ENCODE data around the gene SMIM7. TPM values are rescaled to one million over a fixed set of nuclear protein-coding genes. Genes with fewer than 3 reads are reported as not detected.

SMIM7 gene
- polyA plus RNA-seq, 4 donors, result 59.9 to 95.7 (median 75.8) TPM

GRCh38 chr19:16668176-16668575 lies 8.2 kb upstream of the SMIM7 start:
- no peaks in the 10 kb centered on the region for H3K4me1 ChIP-seq (ENCODE audit: control insufficient read depth in 3 of 3, insufficient read depth in 2 of 3, low read depth in 1 of 3, low read length in 2 of 3)
- DNase-seq (no peak), FAIRE-seq (no peak)
- no peak overlapping the region for H3K4me3 ChIP-seq (ENCODE audit: low read depth in 1 of 3, low read length in 3 of 3)
- H3K27me3 ChIP-seq (ENCODE audit: control insufficient read depth in 3 of 3, insufficient read depth in 3 of 3, low read length in 3 of 3), result no peaks in the 10 kb centered on the region
- H3K27ac ChIP-seq (ENCODE audit: low read depth in 1 of 3, low read length in 2 of 3), result no peak overlapping the region
- no peaks in the 10 kb centered on the region for H3K36me3 ChIP-seq (ENCODE audit: control insufficient read depth in 3 of 3, insufficient read depth in 2 of 3, low read depth in 1 of 3, low read length in 3 of 3)
- WGBS, 3 donors, result 96 to 97% (median 96%) methylated on average over 5 of the region's 5 CpGs
- no peaks in the 10 kb centered on the region for H3K9me3 ChIP-seq (ENCODE audit: control insufficient read depth in 2 of 2, insufficient read depth in 1 of 2, low read depth in 1 of 2, low read length in 1 of 2)

GRCh38 chr19:16661480-16662034 lies 1.6 kb upstream of the SMIM7 start:
- H3K27ac ChIP-seq (ENCODE audit: low read depth in 1 of 3, low read length in 2 of 3), result no peak overlapping the region
- H3K4me1 ChIP-seq (ENCODE audit: control insufficient read depth in 3 of 3, insufficient read depth in 2 of 3, low read depth in 1 of 3, low read length in 2 of 3), result peaks cover 0 to 4% (median 0%) of the 10 kb centered on the region in 3 donors
- no peaks in the 10 kb centered on the region for H3K27me3 ChIP-seq (ENCODE audit: control insufficient read depth in 3 of 3, insufficient read depth in 3 of 3, low read length in 3 of 3)
- peak in 1 of 2 donors; percentile 24 for DNase-seq
- H3K36me3 ChIP-seq (ENCODE audit: control insufficient read depth in 3 of 3, insufficient read depth in 2 of 3, low read depth in 1 of 3, low read length in 3 of 3), result peaks cover 0 to 23% (median 7%) of the 10 kb centered on the region in 3 donors
- H3K9me3 ChIP-seq (ENCODE audit: control insufficient read depth in 2 of 2, insufficient read depth in 1 of 2, low read depth in 1 of 2, low read length in 1 of 2), result no peaks in the 10 kb centered on the region
- FAIRE-seq, result no peak
- H3K4me3 ChIP-seq (ENCODE audit: low read depth in 1 of 3, low read length in 3 of 3), result peak overlapping the region; percentile 34 to 75 (median 57)
- 1 to 3% (median 2%) methylated on average over 29 to 31 of the region's 31 CpGs for WGBS, 3 donors

DNA sequence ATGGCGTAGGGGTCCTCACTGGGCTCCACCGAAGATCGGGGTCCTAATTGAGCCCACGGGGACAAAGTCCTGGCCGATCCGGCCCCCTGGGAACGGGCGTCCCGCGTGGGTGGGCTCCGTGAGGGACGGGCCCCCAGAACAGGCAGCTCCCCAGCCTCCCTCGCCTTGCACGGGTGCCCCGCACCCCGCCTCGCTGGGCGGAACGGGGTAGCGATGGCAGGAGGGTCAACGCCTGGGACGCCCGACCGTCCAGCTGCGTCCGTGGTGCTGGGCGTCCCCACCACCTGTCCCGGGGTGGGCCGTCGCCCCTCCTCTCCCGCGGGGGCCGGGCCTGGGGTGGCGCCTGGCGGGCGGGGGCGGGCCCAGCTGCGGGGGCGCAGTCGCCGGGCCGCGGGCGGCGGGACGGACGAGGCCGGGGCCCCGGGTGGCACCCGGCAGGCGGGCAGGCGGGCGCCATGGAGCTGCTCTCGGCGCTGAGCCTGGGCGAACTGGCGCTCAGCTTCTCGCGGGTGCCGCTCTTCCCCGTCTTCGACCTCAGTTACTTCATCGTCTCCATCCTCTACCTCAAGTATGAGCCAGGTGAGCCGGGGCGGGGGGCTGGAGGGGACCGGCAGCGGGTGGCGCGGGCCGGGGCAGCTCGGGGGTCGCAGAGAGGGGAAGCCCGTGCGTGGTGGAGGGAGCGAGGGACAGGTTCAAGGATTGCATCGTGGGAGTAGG lies 977 bp upstream of the SMIM7 start, which contains the start of gene TMEM38A:
TMEM38A (plus strand) TSS at position 377 of the 717 bp plus-strand sequence; CDS start at position 456, 79 bp downstream.
- peak; percentile 36 to 54 for DNase-seq
- Histone ChIP-seq H3K9me3 (ENCODE audit: control insufficient read depth in 2 of 2, insufficient read depth in 1 of 2, low read depth in 1 of 2, low read length in 1 of 2) (no peaks in the 10 kb centered on the region), H3K36me3 (ENCODE audit: control insufficient read depth in 3 of 3, insufficient read depth in 2 of 3, low read depth in 1 of 3, low read length in 3 of 3) (peaks cover 0 to 29% (median 7%) of the 10 kb centered on the region in 3 donors), H3K27ac (ENCODE audit: low read depth in 1 of 3, low read length in 2 of 3) (peak within 1 kb of the TSS in 2 of 3 donors; percentile 91 to 93), H3K27me3 (ENCODE audit: control insufficient read depth in 3 of 3, insufficient read depth in 3 of 3, low read length in 3 of 3) (no peaks in the 10 kb centered on the region), H3K4me3 (ENCODE audit: low read depth in 1 of 3, low read length in 3 of 3) (peak within 1 kb of the TSS; percentile 57 to 85 (median 77)), H3K4me1 (ENCODE audit: control insufficient read depth in 3 of 3, insufficient read depth in 2 of 3, low read depth in 1 of 3, low read length in 2 of 3) (peaks cover 0 to 4% (median 0%) of the 10 kb centered on the region in 3 donors)
- FAIRE-seq, result no peak
- WGBS, 3 donors, result 0 to 2% (median 1%) methylated on average over 52 to 76 of the region's 76 CpGs

DNA sequence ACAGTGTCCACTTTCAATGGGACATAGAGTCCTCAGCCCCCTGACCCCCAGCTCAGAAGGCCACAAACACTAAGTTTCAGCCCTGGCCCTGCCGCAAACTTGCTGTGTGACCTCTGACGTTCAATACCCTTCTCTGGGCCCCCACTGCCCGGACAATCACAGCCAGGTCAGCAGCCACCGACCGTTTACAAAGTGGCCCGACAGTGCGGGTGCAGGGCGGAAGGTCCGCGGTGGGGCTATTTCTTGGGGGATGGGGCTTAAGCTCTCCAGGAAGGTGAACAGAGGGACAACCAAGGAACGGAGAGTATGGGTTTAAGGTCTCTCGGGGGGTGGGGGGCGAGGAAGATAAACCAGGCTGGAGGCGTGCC lies 496 bp downstream of the SMIM7 start:
- no peak for DNase-seq
- 1 to 3% (median 1%) methylated on average over 14 of the region's 14 CpGs for WGBS, 3 donors

DNA sequence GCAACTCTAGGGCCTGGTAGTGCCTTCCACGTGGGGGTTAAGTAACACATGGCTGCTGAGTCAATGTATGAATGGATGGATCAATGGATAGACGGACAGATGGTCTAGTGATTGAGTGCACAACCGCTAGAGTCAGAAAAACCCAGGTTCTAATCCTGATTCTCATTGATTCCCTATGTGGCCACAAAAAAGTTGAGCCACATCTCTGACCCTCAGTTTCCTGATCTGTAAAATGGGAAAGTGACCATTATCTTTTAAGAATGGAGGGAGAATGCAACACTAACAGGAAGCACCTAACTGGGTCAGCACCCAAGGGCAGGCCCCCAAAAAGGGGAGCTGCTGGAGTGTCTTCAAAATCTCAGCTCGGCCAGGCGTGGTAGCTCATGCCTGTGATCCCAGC lies 2.6 kb downstream of the SMIM7 start:
- Histone ChIP-seq H3K27me3 (ENCODE audit: control insufficient read depth in 3 of 3, insufficient read depth in 3 of 3, low read length in 3 of 3) (no peaks in the 10 kb centered on the region), H3K36me3 (ENCODE audit: control insufficient read depth in 3 of 3, insufficient read depth in 2 of 3, low read depth in 1 of 3, low read length in 3 of 3) (peaks cover 9 to 60% (median 16%) of the 10 kb centered on the region in 3 donors), H3K27ac (ENCODE audit: low read depth in 1 of 3, low read length in 2 of 3) (no peak overlapping the region), H3K4me1 (ENCODE audit: control insufficient read depth in 3 of 3, insufficient read depth in 2 of 3, low read depth in 1 of 3, low read length in 2 of 3) (peaks cover 0 to 4% (median 0%) of the 10 kb centered on the region in 3 donors), H3K4me3 (ENCODE audit: low read depth in 1 of 3, low read length in 3 of 3) (no peak overlapping the region), H3K9me3 (ENCODE audit: control insufficient read depth in 2 of 2, insufficient read depth in 1 of 2, low read depth in 1 of 2, low read length in 1 of 2) (no peaks in the 10 kb centered on the region)
- no peak for DNase-seq
- FAIRE-seq, result no peak
- WGBS, 3 donors, result 85 to 90% (median 90%) methylated on average over 5 of the region's 5 CpGs

More for the DNA sequence above, 496 bp downstream of the SMIM7 start:
- Histone ChIP-seq H3K4me1 (ENCODE audit: control insufficient read depth in 3 of 3, insufficient read depth in 2 of 3, low read depth in 1 of 3, low read length in 2 of 3) (peaks cover 0 to 4% (median 0%) of the 10 kb centered on the region in 3 donors), H3K4me3 (ENCODE audit: low read depth in 1 of 3, low read length in 3 of 3) (peak overlapping the region; percentile 57 to 85 (median 77)), H3K36me3 (ENCODE audit: control insufficient read depth in 3 of 3, insufficient read depth in 2 of 3, low read depth in 1 of 3, low read length in 3 of 3) (peaks cover 3 to 40% (median 7%) of the 10 kb centered on the region in 3 donors), H3K27me3 (ENCODE audit: control insufficient read depth in 3 of 3, insufficient read depth in 3 of 3, low read length in 3 of 3) (no peaks in the 10 kb centered on the region), H3K27ac (ENCODE audit: low read depth in 1 of 3, low read length in 2 of 3) (peak overlapping the region in 2 of 3 donors; percentile 41 to 93), H3K9me3 (ENCODE audit: control insufficient read depth in 2 of 2, insufficient read depth in 1 of 2, low read depth in 1 of 2, low read length in 1 of 2) (no peaks in the 10 kb centered on the region)
- no peak for FAIRE-seq

DNA sequence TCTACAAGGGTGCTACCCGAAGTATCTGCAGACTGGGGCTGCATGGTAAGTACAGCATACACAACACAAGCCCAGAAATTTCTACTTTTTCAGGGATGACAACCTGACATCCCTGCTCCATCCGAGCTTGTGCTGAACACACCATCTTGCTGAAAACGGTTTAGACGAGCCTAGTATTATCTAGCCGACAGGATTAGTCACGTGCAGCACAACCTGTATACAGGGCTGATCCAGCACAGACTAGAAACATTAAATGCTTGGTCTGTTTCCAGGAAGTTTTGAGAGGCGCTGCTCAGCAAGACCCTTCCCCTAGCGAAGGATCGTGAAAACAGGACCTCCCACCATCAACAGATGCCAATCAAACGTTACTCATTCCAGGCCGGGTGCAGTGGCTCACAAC lies 4.2 kb downstream of the SMIM7 start:
- H3K27ac ChIP-seq (ENCODE audit: low read depth in 1 of 3, low read length in 2 of 3), result no peak overlapping the region
- peaks cover 13 to 75% (median 19%) of the 10 kb centered on the region in 3 donors for H3K36me3 ChIP-seq (ENCODE audit: control insufficient read depth in 3 of 3, insufficient read depth in 2 of 3, low read depth in 1 of 3, low read length in 3 of 3)
- H3K27me3 ChIP-seq (ENCODE audit: control insufficient read depth in 3 of 3, insufficient read depth in 3 of 3, low read length in 3 of 3), result no peaks in the 10 kb centered on the region
- no peak overlapping the region for H3K4me3 ChIP-seq (ENCODE audit: low read depth in 1 of 3, low read length in 3 of 3)
- no peaks in the 10 kb centered on the region for H3K9me3 ChIP-seq (ENCODE audit: control insufficient read depth in 2 of 2, insufficient read depth in 1 of 2, low read depth in 1 of 2, low read length in 1 of 2)
- FAIRE-seq (no peak), DNase-seq (no peak)
- WGBS, 3 donors, result 79 to 89% (median 85%) methylated on average over 11 of the region's 11 CpGs
- no peaks in the 10 kb centered on the region for H3K4me1 ChIP-seq (ENCODE audit: control insufficient read depth in 3 of 3, insufficient read depth in 2 of 3, low read depth in 1 of 3, low read length in 2 of 3)

- no peak for FAIRE-seq
- H3K4me3 ChIP-seq (ENCODE audit: low read depth in 1 of 3, low read length in 3 of 3), result no peak overlapping the region
- no peak for DNase-seq
- no peaks in the 10 kb centered on the region for H3K9me3 ChIP-seq (ENCODE audit: control insufficient read depth in 2 of 2, insufficient read depth in 1 of 2, low read depth in 1 of 2, low read length in 1 of 2)
- H3K27ac ChIP-seq (ENCODE audit: low read depth in 1 of 3, low read length in 2 of 3), result no peak overlapping the region
- WGBS, 3 donors, result 90 to 99% (median 92%) methylated on average over 3 of the region's 3 CpGs
- H3K4me1 ChIP-seq (ENCODE audit: control insufficient read depth in 3 of 3, insufficient read depth in 2 of 3, low read depth in 1 of 3, low read length in 2 of 3), result no peaks in the 10 kb centered on the region
- H3K36me3 ChIP-seq (ENCODE audit: control insufficient read depth in 3 of 3, insufficient read depth in 2 of 3, low read depth in 1 of 3, low read length in 3 of 3), result peaks cover 13 to 83% (median 19%) of the 10 kb centered on the region in 3 donors
- H3K27me3 ChIP-seq (ENCODE audit: control insufficient read depth in 3 of 3, insufficient read depth in 3 of 3, low read length in 3 of 3), result no peaks in the 10 kb centered on the region
These were observed 5.3 kb downstream of the SMIM7 start for GRCh38 chr19:16654627-16655026.

DNA sequence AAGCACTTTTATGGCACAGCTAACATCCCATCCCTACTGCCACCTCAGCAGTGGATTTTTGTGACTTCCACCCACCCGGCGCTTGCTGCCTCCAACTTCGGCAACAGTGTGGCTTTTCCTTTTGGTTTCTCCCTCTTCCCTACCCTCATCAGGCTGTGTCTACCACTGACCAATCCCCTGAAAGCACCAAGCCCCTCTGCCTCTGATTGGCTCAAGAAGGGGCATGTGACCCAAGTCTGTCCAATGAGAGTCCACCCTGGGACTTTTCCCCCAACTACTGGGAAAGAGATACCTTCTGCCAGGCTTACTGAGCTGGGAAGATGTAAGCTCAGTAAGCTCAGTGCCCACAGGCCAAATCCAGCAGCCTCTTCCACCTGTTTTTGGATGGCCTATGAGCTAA lies 5.8 kb downstream of the SMIM7 start:
- H3K4me1 ChIP-seq (ENCODE audit: control insufficient read depth in 3 of 3, insufficient read depth in 2 of 3, low read depth in 1 of 3, low read length in 2 of 3), result no peaks in the 10 kb centered on the region
- FAIRE-seq, result no peak

More for the DNA sequence above, 5.8 kb downstream of the SMIM7 start:
- H3K9me3 ChIP-seq (ENCODE audit: control insufficient read depth in 2 of 2, insufficient read depth in 1 of 2, low read depth in 1 of 2, low read length in 1 of 2), result no peaks in the 10 kb centered on the region
- 87 to 100% (median 89%) methylated on average over 3 of the region's 3 CpGs for WGBS, 3 donors
- no peak overlapping the region for H3K27ac ChIP-seq (ENCODE audit: low read depth in 1 of 3, low read length in 2 of 3)
- no peaks in the 10 kb centered on the region for H3K27me3 ChIP-seq (ENCODE audit: control insufficient read depth in 3 of 3, insufficient read depth in 3 of 3, low read length in 3 of 3)
- peaks cover 13 to 84% (median 20%) of the 10 kb centered on the region in 3 donors for H3K36me3 ChIP-seq (ENCODE audit: control insufficient read depth in 3 of 3, insufficient read depth in 2 of 3, low read depth in 1 of 3, low read length in 3 of 3)
- no peak for DNase-seq
- H3K4me3 ChIP-seq (ENCODE audit: low read depth in 1 of 3, low read length in 3 of 3), result no peak overlapping the region

Measured in small intestine (tissue), 7 donors.